22Rv1 (cell line): ENCODE data around the gene MPEG1.
A peak's percentile ranks its signal among the peaks of the same experiment; 100 is the strongest.

Experiments
- CTCF ChIP-seq: fragments of 450-650 bp; IDR thresholded peaks from 2 replicates; pipeline ENCODE4 v1.5.1; 2017; ENCODE audit warnings: mild to moderate bottlenecking
- ZFX ChIP-seq: fragments of 450-650 bp; IDR thresholded peaks from 2 replicates; pipeline ENCODE4 v1.6.1; 2017; ENCODE audit warnings: antibody characterized with exemption, borderline replicate concordance

DNA sequence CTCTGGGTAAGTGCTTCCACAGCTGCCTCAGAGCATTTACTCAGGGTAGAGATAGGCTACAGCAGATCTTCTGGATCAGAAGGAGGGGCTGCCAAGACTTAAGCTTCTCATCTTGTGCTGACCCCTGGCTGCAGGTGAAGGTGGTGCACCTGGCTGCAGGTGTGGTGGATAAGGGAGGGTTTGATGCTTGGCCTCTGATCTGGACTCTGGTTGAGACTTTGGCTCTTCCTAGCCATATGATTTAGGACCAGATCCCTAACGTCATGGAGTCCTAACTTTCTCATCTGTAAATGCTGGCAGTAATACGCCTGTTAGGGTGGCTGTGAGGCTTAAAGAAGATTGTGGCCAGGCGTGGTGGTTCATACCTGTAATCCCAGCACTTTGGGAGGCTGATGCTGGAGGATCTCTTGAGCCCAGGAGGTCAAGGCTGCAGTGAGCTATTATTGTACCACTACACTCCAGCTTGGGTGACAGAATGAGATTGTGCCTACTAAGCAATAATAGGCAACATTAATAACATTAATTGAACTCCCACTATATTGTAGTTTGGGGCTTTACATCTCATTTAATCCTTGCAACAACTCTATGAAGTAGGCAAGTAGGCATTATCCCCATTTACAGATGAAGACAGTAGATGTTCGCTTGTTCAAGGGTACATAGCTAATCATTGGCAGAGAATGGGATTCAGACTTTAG lies 30.1 kb downstream of the MPEG1 start:
- peak; percentile 56 for TF ChIP-seq CTCF
- TF ChIP-seq ZFX = no peak
